OCI-LY7 (cell line): ENCODE data around the gene TMX1. TPM values are rescaled to one million over a fixed set of nuclear protein-coding genes. Genes with fewer than 3 reads are reported as not detected.
A peak's percentile ranks its signal among the peaks of the same experiment; 100 is the strongest.

ENCODE experiments used
- BruUV-seq: library from RNA; stranded (reverse); fragments of 400-500 nt; replicated peaks from 2 replicates; lab custom pipeline; 2021; lab: Mats Ljungman, UMichigan
- CTCF ChIA-PET: fragments of 300-600 bp; sonication (Branson Sonifier 250); formaldehyde crosslinking; loops from one replicate; lab custom pipeline; 2022; ENCODE audit warnings: antibody characterized with exemption; ENCODE audit not compliant: unreplicated experiment; lab: Charles Lee
- POLR2A ChIA-PET: fragments of 300-600 bp; sonication (Branson Sonifier 250); formaldehyde crosslinking; loops from one replicate; lab custom pipeline; 2022; ENCODE audit warnings: antibody characterized with exemption; lab: Charles Lee
- DNase-seq: peaks from one replicate; pipeline ENCODE4 v3.0.0-alpha.2; 2015; ENCODE audit warnings: low spot score
- H2AFZ ChIP-seq: fragments of 200-600 bp; sonication (generic), shearing (Covaris generic); 2 replicates; pipeline ENCODE4 v1.6.1; 2014; ENCODE audit warnings: mild to moderate bottlenecking, antibody characterized with exemption, low read length, moderate library complexity
- H3K27ac ChIP-seq: fragments of 200-600 bp; sonication (generic); 2 replicates; pipeline ENCODE4 v1.5.1; 2014; ENCODE audit warnings: mixed run types, low read depth, mild to moderate bottlenecking, moderate library complexity, low read length, inconsistent platforms; ENCODE audit not compliant: poor library complexity, severe bottlenecking
- H3K36me3 ChIP-seq: fragments of 200-600 bp; sonication (generic); 2 replicates; pipeline ENCODE4 v1.6.1; 2014; ENCODE audit warnings: mild to moderate bottlenecking, antibody characterized with exemption, low read length, moderate library complexity, mixed read lengths; ENCODE audit not compliant: insufficient read depth
- H3K4me1 ChIP-seq: fragments of 200-600 bp; sonication (generic); 2 replicates; pipeline ENCODE4 v1.5.1; 2014; ENCODE audit warnings: mild to moderate bottlenecking, low read length; ENCODE audit not compliant: insufficient read depth, poor library complexity, severe bottlenecking
- H3K4me2 ChIP-seq: fragments of 200-600 bp; sonication (generic); 2 replicates; pipeline ENCODE4 v1.6.1; 2014; ENCODE audit warnings: mild to moderate bottlenecking, low read length
- H3K4me3 ChIP-seq: fragments of 200-600 bp; sonication (generic); 2 replicates; pipeline ENCODE4 v1.5.1; 2014; ENCODE audit warnings: mild to moderate bottlenecking, low read depth, low read length; ENCODE audit not compliant: poor library complexity, severe bottlenecking
- H3K79me2 ChIP-seq: fragments of 200-600 bp; sonication (generic); 2 replicates; pipeline ENCODE4 v1.6.1; 2016; ENCODE audit warnings: low read depth, mild to moderate bottlenecking, low read length, moderate library complexity, mixed read lengths; ENCODE audit not compliant: insufficient read depth
- H3K9me2 ChIP-seq: fragments of 200-600 bp; sonication (generic); 2 replicates; pipeline ENCODE4 v1.6.1; 2016; ENCODE audit warnings: mild to moderate bottlenecking, low read length, mixed read lengths; ENCODE audit not compliant: insufficient read depth
- H3K9me3 ChIP-seq: fragments of 200-600 bp; sonication (generic); 2 replicates; pipeline ENCODE4 v1.6.1; 2014; ENCODE audit warnings: mild to moderate bottlenecking, mixed run types, low read length, mixed read lengths
- H4K20me1 ChIP-seq: fragments of 200-600 bp; sonication (generic); 2 replicates; pipeline ENCODE4 v1.6.1; 2014; ENCODE audit warnings: mild to moderate bottlenecking, antibody characterized with exemption, low read length, moderate library complexity, mixed read lengths; ENCODE audit not compliant: insufficient read depth
- CTCF ChIP-seq: fragments of 200-600 bp; sonication (generic); conservative IDR thresholded peaks from 2 replicates; pipeline ENCODE4 v1.5.1; 2014; ENCODE audit warnings: mild to moderate bottlenecking, antibody characterized with exemption, low read length, moderate library complexity, mixed read lengths
- EZH2phosphoT487 ChIP-seq: fragments of 200-600 bp; sonication (generic); IDR thresholded peaks from 2 replicates; pipeline ENCODE4 v1.6.1; 2018; ENCODE audit warnings: low read depth, borderline replicate concordance, mild to moderate bottlenecking, mixed run types, antibody characterized with exemption, low read length, moderate library complexity, mixed read lengths
- intact Hi-C: fragments of 100-400 bp; cut with micrococcal nuclease; formaldehyde crosslinking; loops from one replicate; pipeline ENCODE4 v1.10.0; 2022; ENCODE audit not compliant: unreplicated experiment
- total RNA-seq, 2 experiments: library from RNA; depleted of rRNA in 1 of 2; stranded (reverse); fragments of >200 nt in 1 of 2; shearing (Covaris generic) in 1 of 2; gene quantifications; 2 replicates each; pipeline ENCODE4 v1.2.3, GENCODE V29; 2014 to 2022

The TMX1 gene
- total RNA-seq, 2 experiments from 2014 or later, result 34.3 to 59.0 TPM

DNA sequence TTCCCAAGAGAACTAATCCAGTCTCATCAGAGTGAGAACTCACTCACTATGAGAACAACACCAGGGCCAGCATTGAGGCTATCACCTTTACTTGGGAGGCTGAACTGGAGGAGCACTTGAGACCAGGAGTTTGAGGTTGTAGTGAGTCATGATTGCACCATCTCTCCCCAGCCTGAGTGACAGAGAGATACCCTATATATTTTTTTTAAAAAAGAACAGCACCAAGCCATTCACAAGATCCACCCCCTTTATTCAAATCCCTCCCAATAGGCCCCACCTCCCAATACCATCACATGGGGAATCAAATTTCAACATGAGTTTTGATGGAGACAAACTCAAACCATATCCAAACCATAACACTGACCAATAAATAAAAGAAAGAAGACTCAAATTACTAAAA lies 3.7 kb upstream of the TMX1 start:
- ChIA-PET POLR2A (interaction anchor here (0.6 kb wide), 1 partner anchor 414 kb away, joined by 8 read pairs; no protein-coding TSS in a partner anchor), CTCF (no interaction called here)
- BruUV-seq, result no TSS peak
- intact Hi-C loops, result no loop called here
- H3K9me3 ChIP-seq, result no peaks in the 10 kb centered on the region
- no peak overlapping the region for H3K4me3 ChIP-seq
- H2AFZ ChIP-seq, result no peak overlapping the region
- H3K4me1 ChIP-seq, result peaks cover 12% of the 10 kb centered on the region
- no peak for TF ChIP-seq EZH2phosphoT487
- no peak for TF ChIP-seq CTCF
- DNase-seq, result no peak
- no peak overlapping the region for H3K4me2 ChIP-seq
- no peaks in the 10 kb centered on the region for H3K9me2 ChIP-seq
- H3K79me2 ChIP-seq, result peaks cover 12% of the 10 kb centered on the region
- no peak overlapping the region for H3K27ac ChIP-seq
- no peaks in the 10 kb centered on the region; the same call in 1 of the 2 replicates for H3K36me3 ChIP-seq
- no peaks in the 10 kb centered on the region for H4K20me1 ChIP-seq

DNA sequence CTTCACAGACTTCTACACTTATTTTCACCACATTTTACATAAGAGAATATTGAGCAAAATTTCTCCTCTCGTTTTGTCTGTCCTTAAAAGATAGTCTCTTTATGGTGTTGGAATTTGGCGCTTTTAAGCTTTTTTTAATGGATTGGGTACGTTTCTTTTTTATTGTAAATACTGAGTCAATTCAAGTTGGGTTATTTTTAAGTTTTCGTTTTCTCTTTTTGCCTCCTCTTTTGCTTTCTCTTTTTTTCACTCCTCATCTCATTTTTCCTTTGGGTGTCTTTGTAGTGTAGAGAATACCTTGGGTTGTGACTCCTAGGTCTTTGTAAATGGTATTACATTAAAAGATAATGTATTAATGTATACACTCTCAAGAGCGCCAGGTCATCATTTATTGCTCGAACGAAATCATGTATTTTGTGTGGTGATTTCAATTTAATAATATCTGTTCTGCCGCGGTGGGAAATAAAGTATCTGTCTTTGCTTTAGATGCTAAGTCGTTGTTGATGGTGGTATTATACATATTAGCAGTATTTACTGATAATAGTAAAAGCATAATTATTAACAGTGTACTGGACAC lies 845 bp downstream of the TMX1 start:
- H3K4me3 ChIP-seq, result peak overlapping the region; percentile 98
- H3K4me1 ChIP-seq, result peaks cover 44% of the 10 kb centered on the region
- H3K36me3 ChIP-seq, result peaks cover 33% of the 10 kb centered on the region
- BruUV-seq, result TSS peak; percentile 70
- H3K79me2 ChIP-seq, result peaks cover 58% of the 10 kb centered on the region
- no peaks in the 10 kb centered on the region for H3K9me3 ChIP-seq
- peak overlapping the region; percentile 88 for H3K4me2 ChIP-seq
- intact Hi-C loops, result loop anchor here (5.0 to 10.0 kb wide), 4 partner anchors 364 to 1311 kb away; partner anchors contain the start of genes FRMD6, GPR137C and TXNDC16
- ChIA-PET POLR2A (interaction anchor here (0.6 to 0.8 kb wide), 2 partner anchors 9 to 10 kb away, joined by 3 read pairs; no protein-coding TSS in a partner anchor), CTCF (no interaction called here)
- DNase-seq, result no peak
- no peak for TF ChIP-seq CTCF
- no peak for TF ChIP-seq EZH2phosphoT487
- peaks cover 22% of the 10 kb centered on the region for H4K20me1 ChIP-seq
- no peaks in the 10 kb centered on the region for H3K9me2 ChIP-seq
- peak overlapping the region; percentile 60 for H3K27ac ChIP-seq
- peak overlapping the region; percentile 95 for H2AFZ ChIP-seq
